Measurements from ENCODE around the gene DAZAP1. TPM values are rescaled to one million over a fixed set of nuclear protein-coding genes. Genes with fewer than 3 reads are reported as not detected.

The DAZAP1 gene
- total RNA-seq, 2 donors from 2014 or later, result 148 to 163 TPM

DNA sequence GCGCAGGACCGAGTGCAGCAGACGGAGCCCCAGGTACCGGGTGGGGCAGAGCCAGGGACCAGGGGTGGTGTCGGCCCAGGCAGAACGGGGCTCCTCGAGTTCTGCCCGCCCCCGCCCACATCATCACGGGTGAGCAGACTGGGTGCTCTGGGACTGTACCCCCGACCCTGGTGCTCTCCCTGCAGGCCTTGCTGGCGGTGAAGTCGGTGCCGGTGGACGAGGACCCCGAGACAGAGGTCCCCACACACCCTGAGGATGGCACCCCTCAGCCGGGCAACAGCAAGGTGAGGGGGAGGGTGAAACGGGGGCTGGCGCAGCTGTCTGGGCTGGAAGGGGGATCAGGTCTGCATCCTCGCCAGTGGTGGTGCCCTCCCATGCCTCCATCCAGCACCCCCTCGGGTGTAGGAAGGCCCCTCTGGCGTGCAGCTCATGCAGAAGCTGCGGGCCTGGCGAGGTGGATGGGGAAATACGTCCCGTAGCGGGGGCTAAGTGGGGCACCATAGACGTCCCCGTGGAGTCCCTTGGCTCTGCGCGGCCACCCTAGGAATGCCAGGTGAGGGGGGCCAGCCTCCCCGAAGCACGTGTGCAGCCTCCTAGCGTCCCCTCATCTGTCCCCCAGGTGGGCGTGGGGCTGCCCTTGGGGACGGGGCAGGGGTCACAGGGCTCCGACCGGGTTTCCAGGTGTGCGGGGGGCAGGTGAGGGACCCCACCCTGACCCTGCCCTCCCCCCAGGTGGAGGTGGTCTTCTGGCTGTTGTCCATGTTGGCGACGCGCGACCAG, 48.9 kb downstream of the DAZAP1 start:
- peaks cover 11% of the 10 kb centered on the region for H3K4me1 Mint-ChIP-seq
- H3K4me3 Mint-ChIP-seq, result no peak overlapping the region
- H3K27ac Mint-ChIP-seq, result no peak overlapping the region
- no peak for ATAC-seq
- H3K36me3 Mint-ChIP-seq (ENCODE audit: low read depth), result peaks cover 3% of the 10 kb centered on the region
- H3K27me3 Mint-ChIP-seq, result peaks cover 20% of the 10 kb centered on the region
- no peaks in the 10 kb centered on the region for H3K9me3 ChIP-seq (ENCODE audit: control insufficient read depth, low read length, poor library complexity, severe bottlenecking)
- no peak for DNase-seq

DNA sequence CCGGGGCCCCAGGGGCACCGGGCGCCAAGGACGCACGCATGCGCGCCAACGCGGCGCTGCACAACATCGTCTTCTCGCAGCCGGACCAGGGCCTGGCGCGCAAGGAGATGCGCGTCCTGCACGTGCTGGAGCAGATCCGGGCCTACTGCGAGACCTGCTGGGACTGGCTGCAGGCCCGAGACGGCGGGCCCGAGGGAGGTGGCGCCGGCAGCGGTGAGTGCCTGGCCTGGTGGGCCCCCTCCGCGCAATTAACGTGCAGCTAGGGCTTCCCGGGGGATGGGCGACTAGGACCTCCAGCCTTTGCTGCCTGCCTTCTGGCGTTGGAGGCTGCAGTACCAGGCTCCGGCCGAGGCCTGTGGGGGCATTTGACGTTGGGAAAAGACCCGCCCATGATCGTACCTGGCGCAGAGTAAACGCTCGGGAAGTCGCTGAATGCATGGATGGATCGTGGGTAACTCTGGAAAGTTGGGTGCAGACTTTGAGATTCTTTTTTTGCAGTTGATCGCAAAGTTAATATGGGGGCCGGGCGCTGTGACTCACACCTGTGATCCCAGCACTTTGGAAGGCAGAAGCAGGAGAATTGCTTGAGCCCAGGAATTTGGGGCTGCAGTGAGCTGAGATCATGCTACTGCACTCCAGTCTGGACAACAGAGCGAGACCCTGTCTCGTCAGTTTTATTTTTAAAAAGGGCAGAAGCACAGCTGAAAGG, 49.8 kb downstream of the DAZAP1 start:
- ATAC-seq, result no peak

DNA sequence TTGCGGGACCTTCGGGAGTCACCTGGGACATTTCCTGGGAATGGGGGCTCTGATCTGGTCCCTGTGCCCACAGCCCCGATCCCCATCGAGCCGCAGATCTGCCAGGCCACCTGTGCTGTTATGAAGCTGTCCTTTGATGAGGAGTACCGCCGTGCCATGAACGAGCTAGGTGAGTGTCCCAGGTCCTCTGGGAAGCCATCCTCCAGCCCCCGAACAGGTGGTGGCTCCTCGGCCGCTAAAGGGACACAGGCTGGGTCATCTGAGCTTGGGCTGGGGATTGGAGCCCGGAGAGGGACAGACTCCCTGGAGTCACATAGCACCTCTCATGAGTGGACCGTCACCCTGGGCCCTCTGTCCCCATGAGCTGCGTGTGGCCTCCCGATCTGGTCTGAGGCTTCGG, 50.5 kb downstream of the DAZAP1 start:
- Mint-ChIP-seq H3K27ac (no peak overlapping the region), H3K36me3 (ENCODE audit: low read depth) (peaks cover 3% of the 10 kb centered on the region), H3K27me3 (peaks cover 14% of the 10 kb centered on the region), H3K4me1 (peaks cover 11% of the 10 kb centered on the region), H3K4me3 (no peak overlapping the region)
- no peak for DNase-seq
- no peak for ATAC-seq
- H3K9me3 ChIP-seq (ENCODE audit: control insufficient read depth, low read length, poor library complexity, severe bottlenecking), result no peaks in the 10 kb centered on the region

More for the DNA sequence above, 49.8 kb downstream of the DAZAP1 start:
- H3K36me3 Mint-ChIP-seq (ENCODE audit: low read depth), result peaks cover 3% of the 10 kb centered on the region
- no peak for DNase-seq
- H3K4me1 Mint-ChIP-seq, result peaks cover 11% of the 10 kb centered on the region
- no peaks in the 10 kb centered on the region for H3K9me3 ChIP-seq (ENCODE audit: control insufficient read depth, low read length, poor library complexity, severe bottlenecking)
- peaks cover 20% of the 10 kb centered on the region for H3K27me3 Mint-ChIP-seq
- H3K4me3 Mint-ChIP-seq, result no peak overlapping the region
- H3K27ac Mint-ChIP-seq, result no peak overlapping the region

DNA sequence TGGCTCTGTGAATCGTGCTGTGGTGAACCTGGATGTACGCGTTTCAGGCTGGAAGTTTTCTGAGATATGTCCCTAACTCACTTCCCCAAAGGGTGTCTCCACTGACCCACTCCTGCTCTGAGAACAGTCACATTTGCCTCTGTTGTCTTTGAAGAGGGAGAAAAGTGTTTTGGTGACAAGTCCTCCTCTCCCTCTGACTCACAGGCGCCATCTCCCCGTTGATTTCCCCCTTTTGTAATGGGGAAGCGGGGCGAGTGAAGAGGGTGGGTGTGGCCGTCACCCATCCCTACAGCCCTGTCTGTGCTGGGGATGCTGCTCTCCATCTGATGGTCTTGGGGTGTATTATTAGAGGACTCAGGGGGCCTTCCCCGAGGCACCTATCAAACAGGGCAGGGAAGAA, 52.1 kb downstream of the DAZAP1 start:
- no peak overlapping the region for H3K27ac Mint-ChIP-seq
- DNase-seq, result no peak
- H3K4me1 Mint-ChIP-seq, result peaks cover 8% of the 10 kb centered on the region
- no peak for ATAC-seq
- H3K36me3 Mint-ChIP-seq (ENCODE audit: low read depth), result peaks cover 3% of the 10 kb centered on the region
- H3K27me3 Mint-ChIP-seq, result peaks cover 6% of the 10 kb centered on the region
- no peaks in the 10 kb centered on the region for H3K9me3 ChIP-seq (ENCODE audit: control insufficient read depth, low read length, poor library complexity, severe bottlenecking)
- no peak overlapping the region for H3K4me3 Mint-ChIP-seq

DNA sequence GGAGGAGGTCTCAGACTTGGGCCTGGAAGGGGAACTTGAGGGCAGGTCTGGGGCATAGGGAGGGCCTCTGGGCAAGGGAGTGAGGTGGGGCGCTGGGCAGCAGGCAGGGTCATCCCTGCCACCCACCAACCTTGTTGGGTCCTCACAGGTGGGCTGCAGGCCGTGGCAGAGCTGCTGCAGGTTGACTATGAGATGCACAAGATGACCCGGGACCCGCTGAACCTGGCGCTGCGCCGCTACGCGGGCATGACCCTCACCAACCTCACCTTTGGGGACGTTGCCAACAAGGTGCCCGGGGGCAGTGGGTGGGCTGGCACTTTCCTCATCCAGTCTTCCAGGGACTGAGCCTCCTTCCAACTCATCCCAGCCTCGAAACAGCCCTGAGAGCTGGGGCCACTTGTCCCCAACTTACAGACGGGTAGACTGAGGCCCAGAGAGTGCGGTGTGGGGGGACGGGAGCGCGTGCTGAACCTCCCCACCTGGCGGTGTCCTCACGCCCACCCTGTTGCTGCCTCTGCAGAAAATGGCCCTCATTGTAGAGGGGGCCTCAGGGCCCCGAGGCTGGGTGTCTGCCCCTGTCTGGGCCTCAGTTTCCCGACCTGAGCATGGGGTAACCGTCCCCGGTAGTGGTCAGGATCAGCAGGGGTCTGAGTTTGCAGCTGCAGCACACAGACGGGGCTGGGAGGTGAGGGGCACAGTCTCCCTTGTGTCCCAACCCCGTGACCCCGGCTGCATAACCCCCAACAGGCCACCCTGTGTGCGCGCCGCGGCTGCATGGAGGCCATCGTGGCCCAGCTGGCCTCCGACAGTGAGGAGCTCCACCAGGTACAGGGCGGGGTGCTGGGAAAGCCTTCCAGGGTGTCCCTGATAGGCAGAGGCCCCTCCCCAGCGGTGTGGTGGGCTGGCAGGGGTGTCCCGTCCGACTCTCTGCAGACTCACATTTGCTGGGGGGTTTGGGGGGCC, 52.9 kb downstream of the DAZAP1 start:
- H3K27ac Mint-ChIP-seq, result no peak overlapping the region
- H3K4me3 Mint-ChIP-seq, result no peak overlapping the region
- H3K9me3 ChIP-seq (ENCODE audit: control insufficient read depth, low read length, poor library complexity, severe bottlenecking), result no peaks in the 10 kb centered on the region
- no peak for ATAC-seq
- peaks cover 5% of the 10 kb centered on the region for H3K27me3 Mint-ChIP-seq
- no peak for DNase-seq
- peaks cover 8% of the 10 kb centered on the region for H3K4me1 Mint-ChIP-seq
- peaks cover 3% of the 10 kb centered on the region for H3K36me3 Mint-ChIP-seq (ENCODE audit: low read depth)

DNA sequence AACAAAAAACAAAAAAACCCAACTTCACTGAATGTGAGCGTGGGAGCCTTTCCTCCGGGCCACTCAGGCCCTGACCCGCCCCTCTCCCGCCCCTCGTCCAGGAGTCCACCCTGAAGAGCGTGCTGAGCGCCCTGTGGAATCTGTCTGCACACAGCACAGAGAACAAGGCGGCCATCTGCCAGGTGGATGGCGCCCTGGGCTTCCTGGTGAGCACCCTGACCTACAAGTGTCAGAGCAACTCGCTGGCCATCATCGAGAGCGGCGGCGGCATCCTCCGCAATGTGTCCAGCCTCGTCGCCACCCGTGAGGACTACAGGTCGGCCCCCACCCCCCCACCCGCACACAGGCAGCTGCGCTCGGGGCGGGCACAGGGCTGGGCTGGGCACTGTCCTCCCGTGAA, 54.5 kb downstream of the DAZAP1 start:
- H3K27me3 Mint-ChIP-seq, result no peaks in the 10 kb centered on the region
- DNase-seq, result no peak
- H3K4me3 Mint-ChIP-seq, result no peak overlapping the region
- no peak overlapping the region for H3K27ac Mint-ChIP-seq
- no peaks in the 10 kb centered on the region for H3K9me3 ChIP-seq (ENCODE audit: control insufficient read depth, low read length, poor library complexity, severe bottlenecking)
- ATAC-seq, result no peak
- no peaks in the 10 kb centered on the region for H3K36me3 Mint-ChIP-seq (ENCODE audit: low read depth)
- peaks cover 3% of the 10 kb centered on the region for H3K4me1 Mint-ChIP-seq

DNA sequence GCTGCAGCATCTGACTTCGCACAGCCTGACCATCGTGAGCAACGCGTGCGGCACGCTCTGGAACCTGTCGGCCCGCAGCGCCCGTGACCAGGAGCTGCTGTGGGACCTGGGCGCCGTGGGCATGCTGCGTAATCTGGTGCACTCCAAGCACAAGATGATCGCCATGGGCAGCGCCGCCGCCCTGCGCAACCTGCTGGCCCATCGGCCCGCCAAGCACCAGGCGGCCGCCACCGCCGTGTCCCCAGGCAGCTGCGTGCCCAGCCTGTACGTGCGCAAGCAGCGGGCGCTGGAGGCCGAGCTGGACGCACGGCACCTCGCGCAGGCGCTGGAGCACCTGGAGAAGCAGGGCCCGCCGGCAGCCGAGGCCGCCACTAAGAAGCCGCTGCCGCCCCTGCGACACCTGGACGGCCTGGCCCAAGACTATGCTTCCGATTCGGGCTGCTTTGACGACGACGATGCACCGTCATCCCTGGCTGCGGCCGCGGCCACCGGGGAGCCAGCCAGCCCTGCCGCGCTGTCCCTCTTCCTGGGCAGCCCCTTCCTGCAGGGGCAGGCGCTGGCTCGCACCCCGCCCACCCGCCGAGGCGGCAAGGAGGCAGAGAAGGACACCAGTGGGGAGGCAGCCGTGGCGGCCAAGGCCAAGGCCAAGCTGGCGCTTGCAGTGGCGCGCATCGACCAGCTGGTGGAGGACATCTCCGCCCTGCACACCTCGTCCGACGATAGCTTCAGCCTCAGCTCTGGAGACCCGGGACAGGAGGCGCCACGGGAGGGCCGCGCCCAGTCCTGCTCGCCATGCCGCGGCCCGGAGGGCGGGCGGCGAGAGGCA, 58.0 kb downstream of the DAZAP1 start:
- Mint-ChIP-seq H3K4me1 (peaks cover 5% of the 10 kb centered on the region), H3K36me3 (ENCODE audit: low read depth) (no peaks in the 10 kb centered on the region), H3K4me3 (peak overlapping the region; percentile 15), H3K27me3 (no peaks in the 10 kb centered on the region), H3K27ac (no peak overlapping the region)
- H3K9me3 ChIP-seq (ENCODE audit: control insufficient read depth, low read length, poor library complexity, severe bottlenecking), result no peaks in the 10 kb centered on the region
- DNase-seq, result no peak
- ATAC-seq, result no peak

DNA sequence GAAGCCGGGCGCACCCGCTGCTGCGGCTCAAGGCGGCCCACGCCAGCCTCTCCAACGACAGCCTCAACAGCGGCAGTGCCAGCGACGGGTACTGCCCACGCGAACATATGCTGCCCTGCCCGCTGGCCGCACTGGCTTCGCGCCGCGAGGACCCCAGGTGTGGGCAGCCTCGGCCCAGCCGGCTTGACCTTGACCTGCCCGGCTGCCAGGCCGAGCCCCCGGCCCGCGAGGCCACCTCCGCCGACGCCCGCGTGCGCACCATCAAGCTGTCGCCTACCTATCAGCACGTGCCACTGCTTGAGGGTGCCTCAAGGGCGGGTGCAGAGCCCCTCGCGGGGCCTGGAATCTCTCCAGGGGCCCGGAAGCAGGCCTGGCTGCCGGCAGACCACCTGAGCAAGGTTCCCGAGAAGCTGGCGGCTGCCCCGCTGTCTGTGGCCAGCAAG, 58.7 kb downstream of the DAZAP1 start:
- Mint-ChIP-seq H3K27ac (no peak overlapping the region), H3K4me3 (no peak overlapping the region), H3K4me1 (peaks cover 5% of the 10 kb centered on the region), H3K27me3 (no peaks in the 10 kb centered on the region), H3K36me3 (ENCODE audit: low read depth) (no peaks in the 10 kb centered on the region)
- DNase-seq (no peak), ATAC-seq (no peak)
- no peaks in the 10 kb centered on the region for H3K9me3 ChIP-seq (ENCODE audit: control insufficient read depth, low read length, poor library complexity, severe bottlenecking)

DNA sequence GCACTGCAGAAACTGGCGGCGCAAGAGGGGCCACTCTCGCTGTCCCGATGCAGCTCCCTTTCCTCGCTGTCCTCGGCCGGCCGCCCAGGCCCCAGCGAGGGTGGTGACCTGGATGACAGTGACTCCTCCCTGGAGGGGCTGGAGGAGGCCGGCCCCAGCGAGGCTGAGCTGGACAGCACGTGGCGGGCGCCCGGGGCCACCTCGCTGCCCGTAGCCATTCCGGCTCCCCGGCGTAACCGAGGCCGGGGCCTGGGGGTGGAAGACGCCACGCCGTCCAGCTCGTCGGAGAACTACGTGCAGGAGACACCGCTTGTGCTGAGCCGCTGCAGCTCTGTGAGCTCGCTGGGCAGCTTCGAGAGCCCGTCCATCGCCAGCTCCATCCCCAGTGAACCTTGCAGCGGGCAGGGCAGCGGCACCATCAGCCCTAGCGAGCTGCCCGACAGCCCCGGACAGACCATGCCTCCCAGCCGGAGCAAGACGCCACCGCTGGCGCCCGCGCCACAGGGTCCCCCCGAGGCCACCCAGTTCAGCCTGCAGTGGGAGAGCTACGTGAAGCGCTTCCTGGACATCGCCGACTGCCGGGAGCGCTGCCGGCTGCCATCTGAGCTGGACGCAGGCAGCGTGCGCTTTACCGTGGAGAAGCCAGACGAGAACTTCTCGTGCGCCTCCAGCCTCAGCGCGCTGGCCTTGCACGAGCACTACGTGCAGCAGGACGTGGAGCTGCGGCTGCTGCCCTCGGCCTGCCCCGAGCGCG, 59.3 kb downstream of the DAZAP1 start:
- Mint-ChIP-seq H3K27ac (no peak overlapping the region), H3K4me3 (peak overlapping the region; percentile 25), H3K4me1 (peaks cover 7% of the 10 kb centered on the region), H3K36me3 (ENCODE audit: low read depth) (no peaks in the 10 kb centered on the region), H3K27me3 (no peaks in the 10 kb centered on the region)
- no peaks in the 10 kb centered on the region for H3K9me3 ChIP-seq (ENCODE audit: control insufficient read depth, low read length, poor library complexity, severe bottlenecking)
- no peak for DNase-seq
- no peak for ATAC-seq

DNA sequence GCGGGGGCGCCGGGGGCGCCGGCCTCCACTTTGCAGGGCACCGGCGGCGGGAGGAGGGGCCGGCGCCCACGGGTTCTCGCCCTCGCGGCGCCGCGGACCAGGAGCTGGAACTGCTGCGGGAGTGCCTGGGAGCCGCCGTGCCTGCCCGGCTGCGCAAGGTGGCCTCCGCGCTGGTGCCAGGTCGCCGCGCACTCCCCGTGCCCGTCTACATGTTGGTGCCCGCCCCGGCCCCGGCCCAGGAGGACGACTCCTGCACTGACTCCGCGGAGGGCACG, 59.8 kb downstream of the DAZAP1 start:
- DNase-seq, result no peak
- no peak for ATAC-seq
- no peaks in the 10 kb centered on the region for H3K36me3 Mint-ChIP-seq (ENCODE audit: low read depth)
- peaks cover 7% of the 10 kb centered on the region for H3K4me1 Mint-ChIP-seq
- H3K27ac Mint-ChIP-seq, result no peak overlapping the region
- no peak overlapping the region for H3K4me3 Mint-ChIP-seq
- no peaks in the 10 kb centered on the region for H3K9me3 ChIP-seq (ENCODE audit: control insufficient read depth, low read length, poor library complexity, severe bottlenecking)
- H3K27me3 Mint-ChIP-seq, result no peaks in the 10 kb centered on the region

DNA sequence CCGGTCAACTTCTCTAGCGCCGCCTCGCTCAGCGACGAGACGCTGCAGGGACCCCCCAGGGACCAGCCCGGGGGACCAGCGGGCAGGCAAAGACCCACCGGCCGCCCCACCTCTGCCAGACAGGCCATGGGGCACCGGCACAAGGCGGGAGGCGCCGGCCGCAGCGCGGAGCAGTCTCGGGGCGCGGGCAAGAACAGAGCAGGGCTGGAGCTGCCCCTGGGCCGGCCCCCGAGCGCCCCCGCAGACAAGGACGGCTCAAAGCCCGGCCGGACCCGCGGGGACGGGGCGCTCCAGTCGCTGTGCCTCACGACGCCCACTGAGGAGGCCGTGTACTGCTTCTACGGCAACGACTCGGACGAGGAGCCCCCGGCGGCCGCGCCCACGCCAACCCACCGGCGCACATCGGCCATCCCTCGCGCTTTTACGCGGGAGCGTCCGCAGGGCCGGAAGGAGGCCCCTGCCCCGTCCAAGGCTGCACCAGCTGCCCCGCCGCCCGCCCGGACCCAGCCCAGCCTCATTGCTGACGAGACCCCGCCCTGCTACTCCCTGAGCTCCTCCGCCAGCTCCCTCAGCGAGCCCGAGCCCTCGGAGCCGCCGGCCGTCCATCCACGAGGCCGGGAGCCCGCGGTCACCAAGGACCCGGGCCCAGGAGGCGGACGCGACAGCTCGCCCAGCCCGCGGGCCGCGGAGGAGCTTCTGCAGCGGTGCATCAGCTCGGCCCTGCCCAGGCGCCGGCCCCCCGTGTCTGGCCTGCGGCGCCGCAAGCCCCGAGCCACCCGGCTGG, 60.3 kb downstream of the DAZAP1 start:
- H3K4me3 Mint-ChIP-seq, result no peak overlapping the region
- no peak overlapping the region for H3K27ac Mint-ChIP-seq
- H3K9me3 ChIP-seq (ENCODE audit: control insufficient read depth, low read length, poor library complexity, severe bottlenecking), result no peaks in the 10 kb centered on the region
- no peak for ATAC-seq
- H3K27me3 Mint-ChIP-seq, result no peaks in the 10 kb centered on the region
- H3K36me3 Mint-ChIP-seq (ENCODE audit: low read depth), result no peaks in the 10 kb centered on the region
- DNase-seq, result peak in 1 of 3 donors; percentile 11
- peaks cover 7% of the 10 kb centered on the region for H3K4me1 Mint-ChIP-seq
